ENCODE results near the gene CMBL. TPM values are rescaled to one million over a fixed set of nuclear protein-coding genes. Genes with fewer than 3 reads are reported as not detected.
"Not testable (repeated sequence)": the region's sequence is repeated elsewhere in the genome, so short reads cannot be mapped to it uniquely, and the experiment has no call there.

Gene CMBL
- total RNA-seq, 1 donor from 2014 or later: 46.2 TPM

GRCh38 chr5:10315824-10316509 lies 8.3 kb upstream of the CMBL start:
- no peak for ATAC-seq
- no peak for DNase-seq (ENCODE audit: missing footprints)
- intact Hi-C loops (cut with DNase I): no loop called here

GRCh38 chr5:10315201-10315600 lies 7.5 kb upstream of the CMBL start:
- no peak for DNase-seq (ENCODE audit: missing footprints)
- intact Hi-C loops (cut with DNase I): no loop called here
- no peak for ATAC-seq

GRCh38 chr5:10311595-10312425 lies 4.1 kb upstream of the CMBL start:
- ATAC-seq (no peak), DNase-seq (ENCODE audit: missing footprints) (no peak)
- intact Hi-C loops (cut with DNase I): no loop called here

- not testable (repeated sequence) for ATAC-seq; DNase-seq (ENCODE audit: missing footprints)
Observed at GRCh38 chr5:10310835-10311570, 3.3 kb upstream of the CMBL start.

GRCh38 chr5:10310066-10310779 lies 2.5 kb upstream of the CMBL start:
- no peak for DNase-seq (ENCODE audit: missing footprints)
- intact Hi-C loops (cut with DNase I): no loop called here
- no peak for ATAC-seq

More at GRCh38 chr5:10310835-10311570, 3.3 kb upstream of the CMBL start:
- intact Hi-C loops (cut with DNase I): not testable (repeated sequence)

- intact Hi-C loops (cut with DNase I): no loop called here
- DNase-seq (ENCODE audit: missing footprints): no peak
- ATAC-seq: no peak
Observed at GRCh38 chr5:10308844-10309243, 1.1 kb upstream of the CMBL start.

GRCh38 chr5:10306806-10307205 lies 896 bp downstream of the CMBL start:
- intact Hi-C loops (cut with DNase I): loop anchor here (2.0 kb wide), 1 partner anchor 24 kb away; no protein-coding TSS in a partner anchor
- ATAC-seq (peak; percentile 29), DNase-seq (ENCODE audit: missing footprints) (no peak)

- ATAC-seq: no peak
- intact Hi-C loops (cut with DNase I): loop anchor here (2.0 kb wide), 1 partner anchor 25 kb away; no protein-coding TSS in a partner anchor
- no peak for DNase-seq (ENCODE audit: missing footprints)
Observed at GRCh38 chr5:10306114-10306513, 1.6 kb downstream of the CMBL start.

GRCh38 chr5:10304932-10305331 lies 2.8 kb downstream of the CMBL start:
- intact Hi-C loops (cut with DNase I): no loop called here
- no peak for ATAC-seq
- no peak for DNase-seq (ENCODE audit: missing footprints)

GRCh38 chr5:10303699-10304170 lies 4.0 kb downstream of the CMBL start:
- no peak for ATAC-seq
- no peak for DNase-seq (ENCODE audit: missing footprints)
- intact Hi-C loops (cut with DNase I): no loop called here

- no peak for DNase-seq (ENCODE audit: missing footprints)
- no peak for ATAC-seq
- intact Hi-C loops (cut with DNase I): no loop called here
Observed at GRCh38 chr5:10303201-10303600, 4.5 kb downstream of the CMBL start.

- peak; percentile 93 for ATAC-seq
- DNase-seq (ENCODE audit: missing footprints): peak; percentile 85
- intact Hi-C loops (cut with DNase I): no loop called here
Observed at GRCh38 chr5:10301842-10302610, 5.7 kb downstream of the CMBL start.

- ATAC-seq: no peak
- no peak for DNase-seq (ENCODE audit: missing footprints)
- intact Hi-C loops (cut with DNase I): no loop called here
Observed at GRCh38 chr5:10301266-10301665, 6.4 kb downstream of the CMBL start.

GRCh38 chr5:10300246-10300645 lies 7.5 kb downstream of the CMBL start:
- intact Hi-C loops (cut with DNase I): no loop called here
- DNase-seq (ENCODE audit: missing footprints) (no peak), ATAC-seq (no peak)

GRCh38 chr5:10297646-10298204 lies 10.0 kb downstream of the CMBL start:
- intact Hi-C loops (cut with DNase I): no loop called here
- ATAC-seq (no peak), DNase-seq (ENCODE audit: missing footprints) (no peak)

GRCh38 chr5:10295619-10296326 lies 11.9 kb downstream of the CMBL start:
- intact Hi-C loops (cut with DNase I): no loop called here
- ATAC-seq: no peak

More at GRCh38 chr5:10295619-10296326, 11.9 kb downstream of the CMBL start:
- no peak for DNase-seq (ENCODE audit: missing footprints)

Data from Right ventricle myocardium inferior (tissue), 1 donor.